GM21717 (cell line): Measurements from ENCODE around the gene GLIS1.

Experiments used
- ATAC-seq: cut with Tn5 transposase; IDR thresholded peaks from one replicate; pipeline ENCODE4 v1.9.1; 2021; ENCODE audit warnings: mild to moderate bottlenecking, moderate library complexity; ENCODE audit not compliant: unreplicated experiment

GLIS1 gene

DNA sequence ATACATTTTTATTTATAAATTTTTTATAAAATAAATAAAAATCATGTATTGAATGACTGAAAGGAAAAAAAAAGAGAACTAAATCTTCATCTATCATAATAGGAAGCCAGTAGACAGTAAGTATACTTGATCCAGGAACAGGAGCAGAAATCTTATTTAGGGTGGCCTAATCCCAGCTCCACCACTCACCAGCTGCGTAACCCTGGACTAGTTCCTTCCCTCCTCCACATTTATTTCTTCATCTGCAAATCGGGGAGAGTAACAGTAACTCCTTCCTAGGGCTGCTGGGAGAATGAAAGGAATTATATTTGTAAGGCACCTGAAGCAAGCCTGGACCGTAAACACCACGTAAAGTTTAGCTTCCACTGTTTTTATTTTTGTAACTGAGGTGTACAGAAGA lies 17.9 kb downstream of the GLIS1 start:
- no peak for ATAC-seq

GRCh38 chr1:53719469-53719868 lies 19.5 kb downstream of the GLIS1 start:
- ATAC-seq: no peak

DNA sequence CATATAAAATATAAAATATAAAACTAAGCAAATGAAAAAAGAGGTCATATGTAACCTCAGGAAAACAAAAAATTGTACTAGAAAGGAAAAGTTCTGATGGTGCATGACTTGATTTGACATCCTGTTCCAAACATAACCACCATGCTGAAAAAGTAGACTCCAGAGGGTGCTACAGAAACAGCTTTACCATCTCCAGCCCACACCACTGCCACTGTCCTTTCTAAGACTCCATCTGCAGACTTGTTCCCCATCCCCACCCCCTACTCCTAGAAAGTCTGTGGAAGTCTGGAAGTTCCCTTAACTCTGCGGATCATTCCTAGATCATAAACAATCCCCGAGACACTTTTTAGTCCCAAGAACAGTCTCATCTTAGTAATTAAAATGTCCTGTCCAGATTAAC lies 20.5 kb downstream of the GLIS1 start:
- no peak for ATAC-seq

DNA sequence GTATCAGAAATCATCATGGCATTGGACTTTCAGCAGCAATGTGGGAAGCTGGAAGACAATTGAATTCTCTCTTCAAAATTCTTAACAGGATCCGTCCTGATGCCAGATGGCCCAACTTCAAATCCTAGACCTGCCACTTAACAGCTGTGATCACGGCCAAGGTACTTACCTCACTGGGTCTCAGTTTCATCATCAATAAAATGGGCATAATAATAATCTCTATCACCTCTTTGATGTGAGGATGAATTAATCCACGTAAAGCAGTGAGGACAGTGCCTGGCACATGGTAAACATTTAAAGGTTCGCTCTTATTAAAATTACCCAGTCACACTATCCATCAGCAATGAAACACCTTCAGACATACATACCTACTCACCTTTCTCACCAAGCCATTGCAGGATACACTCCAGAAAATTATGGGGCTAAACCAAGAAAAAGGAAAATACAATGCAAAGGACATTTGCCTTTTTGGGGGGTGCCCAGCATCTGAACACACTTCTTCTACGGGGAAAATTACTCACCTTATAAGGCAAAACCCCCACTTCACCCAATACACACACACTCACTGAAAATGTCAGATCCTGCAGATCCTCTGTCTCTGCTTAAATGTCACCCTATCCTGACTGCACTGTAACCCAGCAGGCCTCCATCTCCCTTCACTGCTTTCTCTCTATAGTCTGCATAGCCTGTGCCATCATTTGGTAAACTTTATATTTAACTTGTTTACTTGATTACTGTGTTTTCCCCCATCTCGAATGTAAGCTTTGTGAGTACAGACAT lies 21.7 kb downstream of the GLIS1 start:
- ATAC-seq: no peak

GRCh38 chr1:53716150-53716549 lies 22.8 kb downstream of the GLIS1 start:
- no peak for ATAC-seq

DNA sequence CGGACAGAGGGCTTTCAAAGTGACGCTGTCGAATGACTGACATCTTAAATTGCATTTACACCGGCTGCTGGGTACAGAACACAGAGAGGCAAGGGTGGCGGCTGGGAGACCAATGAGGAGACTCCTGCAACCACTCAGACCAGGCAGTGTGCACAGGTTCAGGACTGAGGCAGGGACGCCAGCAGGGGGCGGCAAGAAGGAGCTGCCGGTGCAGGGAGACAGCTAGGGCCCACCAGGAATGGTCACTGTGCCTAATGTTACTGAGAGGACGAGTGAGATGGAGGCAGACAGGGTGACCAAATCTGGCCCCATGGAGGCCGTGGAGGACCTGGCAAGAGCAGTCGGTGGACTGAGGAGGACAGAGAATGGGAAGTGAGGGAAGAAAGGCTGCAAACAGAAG lies 23.5 kb downstream of the GLIS1 start:
- ATAC-seq: no peak

DNA sequence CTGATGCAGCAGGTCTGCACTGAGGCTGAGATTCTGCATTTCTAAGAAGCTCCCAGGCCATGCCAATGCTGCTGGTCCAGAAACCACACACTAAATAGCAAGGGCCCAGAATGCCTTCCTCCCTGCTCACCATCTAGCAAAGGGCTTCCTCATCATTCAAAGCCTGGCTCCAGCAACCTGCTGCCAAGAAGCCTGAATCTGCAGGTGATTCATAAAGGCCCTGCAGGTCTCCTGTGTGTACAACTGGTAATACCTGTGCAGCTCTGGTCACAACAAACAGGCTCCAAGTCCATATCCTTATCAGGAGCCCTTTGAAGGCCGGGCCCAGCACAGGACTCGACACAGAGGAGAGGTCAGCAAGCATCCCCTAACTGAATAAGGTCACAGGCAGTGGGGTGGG lies 26.7 kb downstream of the GLIS1 start:
- ATAC-seq: no peak

- ATAC-seq: no peak
These were observed 28.4 kb downstream of the GLIS1 start for GRCh38 chr1:53710584-53710983.

DNA sequence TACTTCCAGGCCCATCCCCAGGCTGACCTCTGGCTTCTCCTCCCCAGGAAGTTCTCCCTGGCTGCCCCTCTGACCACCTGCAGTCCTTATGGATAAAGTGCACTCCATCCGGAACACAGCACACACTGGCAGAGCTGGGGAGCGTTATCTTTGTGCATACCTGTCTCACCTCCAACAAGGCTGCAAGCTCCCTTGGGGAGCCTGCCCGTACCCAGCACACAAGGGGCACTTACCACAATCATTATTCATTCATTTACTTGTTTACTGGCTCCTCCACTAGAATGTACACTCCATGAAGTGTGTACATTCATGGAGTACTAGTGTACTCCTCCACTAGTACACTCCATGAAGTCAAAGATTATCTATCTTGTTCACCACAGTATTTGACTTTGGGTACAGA lies 30.3 kb downstream of the GLIS1 start:
- ATAC-seq: no peak

DNA sequence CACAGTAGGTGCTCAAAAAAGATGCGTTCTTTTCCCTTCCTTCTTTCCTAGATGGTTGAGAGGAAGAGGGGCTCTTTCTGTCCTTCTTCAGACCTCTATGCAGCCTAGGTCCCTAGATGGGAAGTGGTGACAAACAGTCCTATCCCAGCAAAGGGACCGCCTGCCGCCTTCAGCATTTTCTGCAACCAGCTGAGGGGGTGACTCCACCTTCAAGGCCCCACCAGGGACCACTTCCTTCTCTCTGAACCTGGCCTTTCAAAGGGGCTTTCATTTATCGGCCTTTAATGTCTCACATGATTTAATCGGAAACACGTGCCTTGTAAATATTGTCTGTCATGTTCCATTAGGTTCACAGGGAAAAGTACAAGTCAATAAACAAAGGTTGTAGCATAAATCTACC lies 32.6 kb downstream of the GLIS1 start:
- no peak for ATAC-seq

- ATAC-seq: no peak
These were observed 33.4 kb downstream of the GLIS1 start for GRCh38 chr1:53705446-53706096.

DNA sequence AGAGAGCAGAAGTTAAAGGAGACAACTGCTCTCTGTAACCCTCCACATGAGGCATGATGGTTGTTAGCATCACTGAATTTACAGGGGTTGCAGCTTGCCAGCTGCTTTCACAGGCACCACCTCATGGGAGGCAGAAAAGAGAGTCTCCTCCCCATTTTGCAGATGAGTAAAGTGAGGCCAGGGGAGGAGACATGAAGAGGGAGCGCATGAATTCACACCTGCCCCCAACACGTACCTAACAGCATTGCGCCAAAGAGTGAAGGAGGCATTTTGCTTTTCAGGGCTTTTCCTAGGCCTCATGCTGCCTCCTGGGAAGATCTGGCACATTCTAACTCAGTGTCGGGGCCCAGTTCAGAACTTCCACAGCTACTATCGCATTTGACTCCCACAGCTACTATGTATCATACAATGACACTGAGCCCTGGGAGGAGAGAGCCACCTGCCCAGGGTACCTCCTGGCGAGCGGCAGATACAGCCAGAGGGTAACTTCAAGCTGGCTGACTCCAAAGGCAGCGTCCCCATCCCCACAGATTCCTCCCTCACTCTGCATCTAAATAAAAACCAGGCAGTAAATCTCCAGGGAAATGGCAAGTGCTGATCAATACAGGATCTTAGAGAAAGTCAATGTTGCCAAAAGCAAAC lies 34.0 kb downstream of the GLIS1 start:
- ATAC-seq: no peak

DNA sequence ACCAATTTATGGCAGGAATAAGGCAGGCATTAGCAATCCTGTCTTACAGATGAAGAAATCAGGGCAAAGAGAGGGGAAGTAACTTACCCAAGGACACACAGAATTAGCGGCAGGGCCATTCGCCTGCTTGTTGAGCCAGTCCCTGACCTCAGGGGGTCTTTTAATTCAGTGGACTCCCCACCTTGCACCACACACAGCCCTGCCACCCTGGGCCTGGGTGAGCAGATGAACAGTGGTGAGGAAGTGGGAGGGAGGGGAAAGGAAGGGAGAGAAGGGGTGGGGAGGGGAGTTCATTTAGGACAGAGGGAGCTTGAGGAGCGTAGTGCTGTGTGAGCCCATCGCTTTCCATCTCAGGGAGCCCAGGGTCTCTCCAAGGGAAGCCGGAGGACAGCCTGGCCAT lies 34.7 kb downstream of the GLIS1 start:
- no peak for ATAC-seq

DNA sequence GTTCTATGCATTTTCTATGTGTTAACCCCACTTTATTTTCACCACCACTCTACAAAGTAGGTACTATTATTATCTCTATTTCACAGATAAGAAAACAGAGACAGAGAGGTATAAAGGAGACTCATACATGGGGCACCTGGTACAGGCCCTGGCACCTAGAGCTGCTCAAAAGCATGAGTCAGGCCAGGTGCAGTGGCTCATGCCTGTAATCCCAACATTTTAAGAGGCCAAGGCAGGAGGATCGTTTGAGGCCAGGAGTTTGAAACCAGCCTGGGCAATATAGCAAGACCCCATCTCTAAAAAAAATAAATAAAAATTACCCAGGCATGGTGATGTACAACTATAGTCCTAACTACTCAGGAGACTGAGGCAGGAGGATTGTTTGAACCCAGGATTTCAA lies 35.8 kb downstream of the GLIS1 start:
- no peak for ATAC-seq

GRCh38 chr1:53702341-53702740 lies 36.6 kb downstream of the GLIS1 start:
- no peak for ATAC-seq

GRCh38 chr1:53700776-53701175 lies 38.2 kb downstream of the GLIS1 start:
- ATAC-seq: no peak

- ATAC-seq: no peak
These were observed 39.0 kb downstream of the GLIS1 start for GRCh38 chr1:53699981-53700380.

DNA sequence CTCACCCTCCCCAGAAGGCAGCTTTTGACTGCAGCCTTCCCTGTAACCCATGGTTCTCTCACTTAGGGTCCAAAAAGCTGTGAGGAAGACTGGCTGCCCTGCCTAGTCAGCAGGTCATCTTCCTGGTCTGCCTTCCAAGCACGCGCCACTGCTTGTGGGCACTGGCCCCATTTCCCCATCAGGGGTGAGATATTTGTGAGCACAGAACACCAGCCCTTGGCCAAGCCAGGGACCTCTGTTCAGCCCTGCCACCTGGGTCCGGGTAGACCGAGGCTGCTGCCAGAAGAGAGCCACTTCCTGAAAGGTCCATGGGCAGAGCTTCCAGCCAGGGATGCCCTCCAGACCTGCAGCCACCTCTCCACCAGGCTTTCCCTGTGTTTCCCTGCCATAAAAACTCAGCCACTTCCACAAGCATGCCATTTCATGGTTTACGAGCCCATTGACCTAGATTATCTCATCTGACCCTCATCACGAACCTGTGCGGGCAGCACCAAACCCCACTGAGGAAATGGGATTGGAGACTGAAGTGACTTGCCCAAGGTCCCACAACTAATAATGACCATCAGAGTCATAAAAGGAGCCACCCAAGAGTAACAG lies 40.5 kb downstream of the GLIS1 start:
- no peak for ATAC-seq

DNA sequence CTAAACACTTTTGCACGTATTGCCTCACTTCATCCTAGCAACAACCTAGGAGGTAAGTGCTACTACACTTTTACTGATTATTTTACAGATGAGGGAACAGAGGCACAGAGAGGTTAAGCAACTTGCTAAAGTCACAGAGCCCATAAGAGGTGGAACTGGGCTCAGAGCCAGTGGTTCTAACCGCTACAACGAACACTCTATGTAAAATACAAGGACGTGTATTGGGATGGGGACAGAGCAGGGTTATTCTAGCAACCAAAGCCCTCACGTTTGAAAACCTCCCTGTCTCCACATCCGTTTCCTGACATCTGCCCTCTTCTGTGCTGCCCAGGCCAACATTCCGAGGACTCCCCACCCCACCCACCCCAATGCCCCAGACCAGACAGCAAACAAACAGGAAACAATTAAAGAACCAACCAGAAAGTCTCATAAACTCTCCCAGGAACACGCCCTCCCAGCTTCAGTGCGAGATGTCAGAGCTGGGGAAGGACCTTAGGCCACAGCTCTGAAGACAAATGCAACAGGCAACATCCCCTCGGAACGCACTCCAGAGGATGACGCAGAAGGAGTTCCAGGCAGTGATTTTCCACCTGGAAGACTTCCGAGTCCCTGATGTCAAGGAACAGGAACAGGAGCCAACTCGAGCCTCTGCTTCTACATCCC lies 41.1 kb downstream of the GLIS1 start:
- no peak for ATAC-seq

DNA sequence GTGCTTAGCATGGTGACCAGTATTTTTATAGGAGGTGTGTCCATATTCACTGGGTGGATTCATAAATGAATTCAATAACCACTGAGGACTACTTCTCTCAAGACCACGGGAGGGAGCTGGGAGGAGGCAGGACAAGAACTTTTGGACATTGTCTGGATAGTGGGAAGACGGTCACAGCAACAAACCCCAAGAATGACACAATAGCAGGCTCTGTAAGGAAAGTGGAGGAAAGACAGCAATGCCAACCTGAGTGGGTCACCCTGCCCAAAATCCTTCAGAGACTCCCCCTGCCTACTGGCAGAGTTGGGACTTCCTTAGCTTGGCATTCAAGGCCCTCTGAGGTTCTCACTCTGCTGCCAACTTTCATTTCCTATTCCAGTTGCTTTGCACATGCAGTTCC lies 42.0 kb downstream of the GLIS1 start:
- ATAC-seq: no peak

GRCh38 chr1:53696571-53696970 lies 42.4 kb downstream of the GLIS1 start:
- no peak for ATAC-seq
